ENCODE measurements around the gene IQCH.

The IQCH gene

DNA sequence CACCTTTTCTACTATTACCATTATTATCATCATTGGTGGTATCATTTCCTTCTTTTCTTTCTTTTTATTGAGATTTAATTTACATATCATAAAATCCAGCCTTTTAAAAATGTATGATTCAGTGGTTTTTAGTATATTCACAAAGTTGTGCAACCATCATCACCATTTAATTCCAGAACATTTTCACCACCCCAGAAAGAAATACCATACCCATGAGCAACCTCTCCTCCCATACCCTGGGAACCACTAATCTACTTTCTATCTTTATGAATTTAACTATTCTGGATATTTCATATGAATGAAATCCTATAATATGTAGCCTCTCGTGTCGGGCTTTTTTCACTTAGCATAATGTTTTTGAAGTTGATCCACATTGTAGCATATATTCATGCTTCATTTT is 29.2 kb upstream of the IQCH start:
- no peaks in the 10 kb centered on the region for H3K27me3 ChIP-seq (replicated peaks; ENCODE audit: insufficient read depth, low read length)
- no peak overlapping the region for H3K4me2 ChIP-seq (ENCODE audit: low read depth, low read length)
- no peak overlapping the region for H2AFZ ChIP-seq (ENCODE audit: low read length)
- H3K4me3 ChIP-seq (ENCODE audit: low read length): no peak overlapping the region
- H3K4me1 ChIP-seq (ENCODE audit: low read length): no peaks in the 10 kb centered on the region
- no peaks in the 10 kb centered on the region for H3K79me2 ChIP-seq (ENCODE audit: low read length)
- H3K27ac ChIP-seq (ENCODE audit: low read length): no peak overlapping the region
- no peaks in the 10 kb centered on the region for H3K9me2 ChIP-seq (replicated peaks; ENCODE audit: insufficient read depth, low read length)
- H4K20me1 ChIP-seq (ENCODE audit: insufficient read depth, low read length): no peaks in the 10 kb centered on the region
- no peaks in the 10 kb centered on the region for H3K9me3 ChIP-seq (replicated peaks; ENCODE audit: insufficient read depth, low read length)
- TF ChIP-seq EZH2phosphoT487 (IDR thresholded peaks at IDR 0.05; ENCODE audit: low read length): no peak
- TF ChIP-seq EZH2 (optimal IDR thresholded peaks at IDR 0.05; ENCODE audit: low read depth, low read length): no peak
- TF ChIP-seq, protein P1, sequence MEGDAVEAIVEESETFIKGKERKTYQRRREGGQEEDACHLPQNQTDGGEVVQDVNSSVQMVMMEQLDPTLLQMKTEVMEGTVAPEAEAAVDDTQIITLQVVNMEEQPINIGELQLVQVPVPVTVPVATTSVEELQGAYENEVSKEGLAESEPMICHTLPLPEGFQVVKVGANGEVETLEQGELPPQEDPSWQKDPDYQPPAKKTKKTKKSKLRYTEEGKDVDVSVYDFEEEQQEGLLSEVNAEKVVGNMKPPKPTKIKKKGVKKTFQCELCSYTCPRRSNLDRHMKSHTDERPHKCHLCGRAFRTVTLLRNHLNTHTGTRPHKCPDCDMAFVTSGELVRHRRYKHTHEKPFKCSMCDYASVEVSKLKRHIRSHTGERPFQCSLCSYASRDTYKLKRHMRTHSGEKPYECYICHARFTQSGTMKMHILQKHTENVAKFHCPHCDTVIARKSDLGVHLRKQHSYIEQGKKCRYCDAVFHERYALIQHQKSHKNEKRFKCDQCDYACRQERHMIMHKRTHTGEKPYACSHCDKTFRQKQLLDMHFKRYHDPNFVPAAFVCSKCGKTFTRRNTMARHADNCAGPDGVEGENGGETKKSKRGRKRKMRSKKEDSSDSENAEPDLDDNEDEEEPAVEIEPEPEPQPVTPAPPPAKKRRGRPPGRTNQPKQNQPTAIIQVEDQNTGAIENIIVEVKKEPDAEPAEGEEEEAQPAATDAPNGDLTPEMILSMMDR (IDR thresholded peaks at IDR 0.05; ENCODE audit: low read length): no peak
- no peak for DNase-seq
- H3F3A ChIP-seq (ENCODE audit: insufficient read depth, low read length): no peaks in the 10 kb centered on the region
- no peaks in the 10 kb centered on the region; the same call in 1 of the 2 replicates for H3K36me3 ChIP-seq (replicated peaks; ENCODE audit: insufficient read depth, low read length)
- H3K9ac ChIP-seq (ENCODE audit: low read length): no peak overlapping the region

DNA sequence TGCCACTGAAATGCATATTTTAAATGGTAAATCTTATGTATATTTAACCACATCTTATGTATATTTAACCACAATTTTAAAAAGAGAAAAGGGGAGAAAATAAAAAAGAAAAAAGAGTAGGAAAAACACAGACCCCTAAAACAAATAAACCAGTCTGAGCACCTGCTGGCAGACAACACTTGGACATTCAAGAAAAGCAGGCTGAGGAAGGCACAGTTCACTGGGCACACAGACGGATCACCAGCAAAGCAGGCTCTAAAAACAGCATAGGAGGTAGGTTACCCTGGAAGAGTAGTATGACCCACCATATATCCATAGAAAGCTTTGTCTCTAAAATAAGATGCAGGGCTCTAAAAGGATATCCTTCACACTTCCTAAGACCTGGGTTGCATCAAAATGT is 27.2 kb upstream of the IQCH start:
- Histone ChIP-seq H3K27ac (ENCODE audit: low read length) (no peak overlapping the region), H3K4me3 (ENCODE audit: low read length) (no peak overlapping the region), H2AFZ (ENCODE audit: low read length) (no peak overlapping the region), H3K36me3 (replicated peaks; ENCODE audit: insufficient read depth, low read length) (peaks cover 5% of the 10 kb centered on the region; the same call in 1 of the 2 replicates), H3K9me2 (replicated peaks; ENCODE audit: insufficient read depth, low read length) (no peaks in the 10 kb centered on the region), H3F3A (ENCODE audit: insufficient read depth, low read length) (no peaks in the 10 kb centered on the region), H3K79me2 (ENCODE audit: low read length) (no peaks in the 10 kb centered on the region), H3K4me2 (ENCODE audit: low read depth, low read length) (no peak overlapping the region), H4K20me1 (ENCODE audit: insufficient read depth, low read length) (no peaks in the 10 kb centered on the region), H3K4me1 (ENCODE audit: low read length) (no peaks in the 10 kb centered on the region), H3K27me3 (replicated peaks; ENCODE audit: insufficient read depth, low read length) (no peaks in the 10 kb centered on the region), H3K9ac (ENCODE audit: low read length) (no peak overlapping the region), H3K9me3 (replicated peaks; ENCODE audit: insufficient read depth, low read length) (no peaks in the 10 kb centered on the region)
- DNase-seq: no peak
- TF ChIP-seq EZH2phosphoT487 (IDR thresholded peaks at IDR 0.05; ENCODE audit: low read length) (no peak), EZH2 (optimal IDR thresholded peaks at IDR 0.05; ENCODE audit: low read depth, low read length) (no peak)
- TF ChIP-seq, protein P1 (IDR thresholded peaks at IDR 0.05; ENCODE audit: low read length): no peak

DNA sequence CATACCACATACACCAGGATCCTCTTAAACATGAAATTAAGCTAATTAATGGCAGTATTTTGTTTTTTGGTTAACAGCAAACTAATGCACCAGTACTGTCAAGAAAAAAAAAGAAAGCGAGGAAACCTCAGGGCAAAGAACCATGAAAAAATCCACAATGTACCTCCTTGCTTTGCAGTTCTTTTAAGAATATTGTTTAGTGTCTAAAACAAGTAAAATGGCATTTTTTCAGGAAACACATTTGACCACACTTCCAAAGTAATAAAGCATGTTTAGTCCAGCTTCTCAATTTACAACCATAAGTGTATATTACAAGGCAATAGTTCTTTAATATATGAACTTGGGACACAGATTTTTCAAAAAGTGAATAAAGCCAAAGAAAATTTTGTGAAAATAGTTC is 26.7 kb upstream of the IQCH start:
- no peak overlapping the region for H3K27ac ChIP-seq (ENCODE audit: low read length)
- no peaks in the 10 kb centered on the region for H3K4me1 ChIP-seq (ENCODE audit: low read length)
- H3K27me3 ChIP-seq (replicated peaks; ENCODE audit: insufficient read depth, low read length): no peaks in the 10 kb centered on the region
- no peak overlapping the region for H3K4me3 ChIP-seq (ENCODE audit: low read length)
- H4K20me1 ChIP-seq (ENCODE audit: insufficient read depth, low read length): no peaks in the 10 kb centered on the region
- DNase-seq: no peak
- H3K9ac ChIP-seq (ENCODE audit: low read length): no peak overlapping the region
- no peaks in the 10 kb centered on the region for H3K9me3 ChIP-seq (replicated peaks; ENCODE audit: insufficient read depth, low read length)
- TF ChIP-seq, protein P1 (IDR thresholded peaks at IDR 0.05; ENCODE audit: low read length): no peak
- no peak for TF ChIP-seq EZH2 (optimal IDR thresholded peaks at IDR 0.05; ENCODE audit: low read depth, low read length)
- TF ChIP-seq EZH2phosphoT487 (IDR thresholded peaks at IDR 0.05; ENCODE audit: low read length): no peak
- no peak overlapping the region for H3K4me2 ChIP-seq (ENCODE audit: low read depth, low read length)
- no peaks in the 10 kb centered on the region for H3K9me2 ChIP-seq (replicated peaks; ENCODE audit: insufficient read depth, low read length)
- no peaks in the 10 kb centered on the region for H3K79me2 ChIP-seq (ENCODE audit: low read length)
- H3F3A ChIP-seq (ENCODE audit: insufficient read depth, low read length): no peaks in the 10 kb centered on the region
- H3K36me3 ChIP-seq (replicated peaks; ENCODE audit: insufficient read depth, low read length): peaks cover 5% of the 10 kb centered on the region; the same call in 1 of the 2 replicates
- H2AFZ ChIP-seq (ENCODE audit: low read length): no peak overlapping the region
